HCT116 (cell line): ENCODE results near the gene TMEM266. TPM values are rescaled to one million over a fixed set of nuclear protein-coding genes. Genes with fewer than 3 reads are reported as not detected.

ENCODE experiments used
- ATAC-seq: fragments of 200-7000 bp; cut with Tn5 transposase; 2 replicates; pipeline ENCODE4 v1.9.1; 2020; ENCODE audit warnings: mild to moderate bottlenecking, moderate library complexity
- BruUV-seq: library from RNA; stranded (reverse); fragments of 400-500 nt; replicated peaks from 2 replicates; lab custom pipeline; 2021; lab: Mats Ljungman, UMichigan
- CTCF ChIA-PET: fragments of 300-600 bp; sonication (Branson Sonifier 250); formaldehyde crosslinking; loops from one replicate; lab custom pipeline; 2021; ENCODE audit warnings: antibody characterized with exemption; lab: Charles Lee
- POLR2A ChIA-PET: fragments of 300-600, 350-600 bp; sonication (Branson Sonifier 250); formaldehyde crosslinking; loops from one replicate; lab custom pipeline; 2021; ENCODE audit warnings: antibody characterized with exemption; lab: Charles Lee
- RAD21 ChIA-PET, 2 experiments: fragments of 300-600 bp; sonication (Branson Sonifier 250); formaldehyde crosslinking; loops; one replicate each; lab custom pipeline; 2023; ENCODE audit warnings: low total read pairs in 2 of 2; ENCODE audit not compliant: uncharacterized antibody in 2 of 2, unreplicated experiment in 2 of 2, low non-redundant PET in 1 of 2; lab: Charles Lee
- DNase-seq: peaks from one replicate; pipeline ENCODE4 v3.0.0-alpha.2; 2010; ENCODE audit warnings: low read depth, low spot score
- H2AFZ ChIP-seq: fragments of 200-600 bp; shearing (Covaris generic), sonication (generic); 2 replicates; pipeline ENCODE4 v1.6.1; 2017; ENCODE audit warnings: low read depth, mixed run types, mixed read lengths, antibody characterized with exemption, low read length; ENCODE audit not compliant: poor library complexity, severe bottlenecking
- H3K27ac ChIP-seq: 2 replicates; pipeline ENCODE4 v1.5.1; 2012; ENCODE audit warnings: low read depth, low read length
- H3K27me3 ChIP-seq: fragments of 200-600 bp; sonication (generic); 2 replicates; pipeline ENCODE4 v1.6.1; 2016; ENCODE audit warnings: mixed run types, low read length, mixed read lengths; ENCODE audit not compliant: insufficient read depth
- H3K36me3 ChIP-seq, 2 experiments: fragments of 200-500 bp in 1 of 2; fragments of 200-600 bp in 1 of 2; sonication (Bioruptor generic) in 1 of 2; sonication (generic) in 1 of 2; 2 replicates each; pipeline versions ENCODE4 v1.5.1 to v1.6.1; 2014 to 2016; ENCODE audit warnings: low read length in 2 of 2, inconsistent platforms in 1 of 2, mixed read lengths in 1 of 2, mixed run types in 1 of 2; ENCODE audit not compliant: insufficient read depth in 2 of 2, control insufficient read depth in 1 of 2
- H3K4me1 ChIP-seq, 2 experiments: fragments of 200-600 bp in 1 of 2; sonication (generic) in 1 of 2; 2 replicates each; pipeline versions ENCODE4 v1.5.1 to v1.6.1; 2012 to 2017; ENCODE audit warnings: low read length in 2 of 2, inconsistent platforms in 1 of 2, mild to moderate bottlenecking in 1 of 2, mixed read lengths in 1 of 2, mixed run types in 1 of 2, moderate library complexity in 1 of 2; ENCODE audit not compliant: insufficient read depth in 2 of 2, control insufficient read depth in 1 of 2
- H3K4me2 ChIP-seq: fragments of 200-600 bp; sonication (generic); 2 replicates; pipeline ENCODE4 v1.6.1; 2017; ENCODE audit warnings: mixed run types, low read length, mixed read lengths
- H3K4me3 ChIP-seq, 2 experiments: fragments of 200-600 bp in 1 of 2; sonication (generic) in 1 of 2; replicated peaks in 1 of 2; 2 replicates each; pipeline ENCODE4 v1.5.1; 2011 to 2016; ENCODE audit warnings: low read length in 2 of 2, control low read depth in 1 of 2, low read depth in 1 of 2, mild to moderate bottlenecking in 1 of 2, mixed read lengths in 1 of 2, mixed run types in 1 of 2
- H3K79me2 ChIP-seq: fragments of 200-600 bp; sonication (generic); 2 replicates; pipeline ENCODE4 v1.6.1; 2017; ENCODE audit warnings: mild to moderate bottlenecking, mixed run types, low read length, moderate library complexity, mixed read lengths; ENCODE audit not compliant: insufficient read depth
- H3K9ac ChIP-seq: fragments of 200-600 bp; sonication (generic); 2 replicates; pipeline ENCODE4 v1.6.1; 2016; ENCODE audit warnings: low read length, mixed read lengths
- H3K9me2 ChIP-seq: fragments of 200-600 bp; sonication (generic), shearing (Covaris generic); 2 replicates; pipeline ENCODE4 v1.6.1; 2017; ENCODE audit warnings: mixed run types, mild to moderate bottlenecking, moderate library complexity; ENCODE audit not compliant: insufficient read depth
- H3K9me3 ChIP-seq, 2 experiments: fragments of 200-500 bp in 1 of 2; fragments of 200-600 bp in 1 of 2; sonication (Bioruptor generic) in 1 of 2; sonication (generic) in 1 of 2; 2 replicates each; pipeline ENCODE4 v1.6.1; 2014 to 2017; ENCODE audit warnings: low read length in 2 of 2, mixed read lengths in 2 of 2, inconsistent platforms in 1 of 2, low read depth in 1 of 2, mild to moderate bottlenecking in 1 of 2, mixed run types in 1 of 2, moderate library complexity in 1 of 2; ENCODE audit not compliant: control insufficient read depth in 1 of 2, insufficient read depth in 1 of 2
- H4K20me1 ChIP-seq: fragments of 200-600 bp; sonication (generic), shearing (Covaris generic); 2 replicates; pipeline ENCODE4 v1.6.1; 2017; ENCODE audit warnings: mixed run types, mild to moderate bottlenecking, moderate library complexity; ENCODE audit not compliant: insufficient read depth
- ATF3 ChIP-seq: IDR thresholded peaks from 2 replicates; pipeline ENCODE4 v1.6.1; 2012
- CTCF ChIP-seq, 3 experiments: fragments of 200-600 bp in 1 of 3; sonication (generic) in 1 of 3; IDR thresholded peaks in 2 of 3; conservative IDR thresholded peaks in 1 of 3; 2 replicates each; pipeline ENCODE4 v1.5.1; 2012 to 2017; ENCODE audit warnings: low read depth in 2 of 3, low read length in 2 of 3, antibody characterized with exemption in 1 of 3, borderline replicate concordance in 1 of 3, control low read depth in 1 of 3, mild to moderate bottlenecking in 1 of 3, mixed read lengths in 1 of 3, mixed run types in 1 of 3, moderate library complexity in 1 of 3; ENCODE audit not compliant: insufficient read depth in 1 of 3
- EGR1 ChIP-seq: IDR thresholded peaks from 2 replicates; pipeline ENCODE4 v1.6.1; 2012; ENCODE audit warnings: low read depth
- ELF1 ChIP-seq: IDR thresholded peaks from 2 replicates; pipeline ENCODE4 v1.6.1; 2012; ENCODE audit warnings: low read depth, borderline replicate concordance
- EZH2 ChIP-seq: fragments of 200-600 bp; sonication (generic); IDR thresholded peaks from 2 replicates; pipeline ENCODE4 v1.6.1; 2017; ENCODE audit warnings: antibody characterized with exemption, mixed run types
- JUND ChIP-seq: IDR thresholded peaks from 2 replicates; pipeline ENCODE4 v1.6.1; 2012
- MAX ChIP-seq: IDR thresholded peaks from 2 replicates; pipeline ENCODE4 v1.6.1; 2012
- POLR2A ChIP-seq: IDR thresholded peaks from 2 replicates; pipeline ENCODE4 v1.7.0; 2011; ENCODE audit warnings: borderline replicate concordance; ENCODE audit not compliant: insufficient read depth, insufficient read length; ENCODE audit errors: extremely low read depth
- POLR2AphosphoS5 ChIP-seq: IDR thresholded peaks from 2 replicates; pipeline ENCODE4 v1.6.1; 2011; ENCODE audit warnings: mild to moderate bottlenecking, low read depth, low read length, moderate library complexity
- REST ChIP-seq: IDR thresholded peaks from 2 replicates; pipeline ENCODE4 v1.6.1; 2012; ENCODE audit warnings: low read depth
- SP1 ChIP-seq: IDR thresholded peaks from 2 replicates; pipeline ENCODE4 v1.6.1; 2012; ENCODE audit warnings: low read depth
- TCF7L2 ChIP-seq: IDR thresholded peaks from 2 replicates; pipeline ENCODE4 v1.7.0; 2011; ENCODE audit warnings: borderline replicate concordance, inconsistent platforms; ENCODE audit not compliant: insufficient read depth, insufficient read length; ENCODE audit errors: extremely low read depth
- YY1 ChIP-seq: IDR thresholded peaks from 2 replicates; pipeline ENCODE4 v1.6.1; 2011; ENCODE audit warnings: low read length, low read depth, moderate library complexity, mild to moderate bottlenecking; ENCODE audit not compliant: insufficient replicate concordance; ENCODE audit errors: extremely low read depth
- ZBTB33 ChIP-seq: IDR thresholded peaks from 2 replicates; pipeline ENCODE4 v1.6.1; 2011; ENCODE audit warnings: mild to moderate bottlenecking, low read length, moderate library complexity; ENCODE audit not compliant: insufficient replicate concordance; ENCODE audit errors: extremely low read depth
- ZFX ChIP-seq: fragments of 450-650 bp; IDR thresholded peaks from 2 replicates; pipeline ENCODE4 v1.6.1; 2017
- intact Hi-C: fragments of 100-400 bp; cut with micrococcal nuclease; formaldehyde crosslinking; loops from 2 replicates; pipeline ENCODE4 v1.10.0; 2022
- total RNA-seq: library from RNA; stranded (reverse); gene quantifications from one replicate; pipeline ENCODE4 v1.2.1, GENCODE V29; 2021; ENCODE audit not compliant: unreplicated experiment

TMEM266 gene
- total RNA-seq, 1 experiment from 2014 or later, result 0.91 TPM

- TF ChIP-seq MAX, result no peak
- no peak for TF ChIP-seq TCF7L2
- no peak for TF ChIP-seq EZH2
- TF ChIP-seq ZBTB33, result no peak
- TF ChIP-seq REST, result no peak
Measured at GRCh38 chr15:76178296-76179000, 118.7 kb downstream of the TMEM266 start (continued).

- H4K20me1 ChIP-seq, result no peaks in the 10 kb centered on the region
- no peak overlapping the region for H3K9ac ChIP-seq
- ATAC-seq (no peak), DNase-seq (no peak)
- H3K4me3 ChIP-seq, result no peak overlapping the region
- CTCF ChIA-PET, result no interaction called here
- POLR2A ChIA-PET, result no interaction called here
- RAD21 ChIA-PET, result no interaction called here
- no peaks in the 10 kb centered on the region for H3K79me2 ChIP-seq
- H3K27ac ChIP-seq, result no peak overlapping the region
- intact Hi-C loops, result no loop called here
- H3K4me2 ChIP-seq, result no peak overlapping the region
- no peaks in the 10 kb centered on the region for H3K9me3 ChIP-seq
- no peaks in the 10 kb centered on the region for H3K9me2 ChIP-seq
- H3K4me1 ChIP-seq, result peaks cover 0 to 10% of the 10 kb centered on the region in 2 experiments; a peak in 2 of 4 replicates
- no peak overlapping the region for H2AFZ ChIP-seq
- BruUV-seq, result no TSS peak
- H3K36me3 ChIP-seq, result no peaks in the 10 kb centered on the region
- H3K27me3 ChIP-seq, result no peaks in the 10 kb centered on the region
- TF ChIP-seq SP1 (no peak), ATF3 (no peak), EGR1 (no peak), ZFX (no peak), TCF7L2 (no peak), CTCF (IDR thresholded peaks at IDR 0.05 in 2 of 3, conservative IDR thresholded peaks at IDR 0.05 in 1 of 3; ENCODE audit: borderline replicate concordance in 1 of 3, insufficient read depth in 1 of 3, low read depth in 2 of 3, low read length in 2 of 3) (no peak), POLR2AphosphoS5 (no peak), YY1 (no peak), ELF1 (no peak), POLR2A (no peak), JUND (no peak)
Measured at GRCh38 chr15:76179023-76179422, 119.2 kb downstream of the TMEM266 start.
